Measurements from ENCODE around the gene KRT36.

DNA sequence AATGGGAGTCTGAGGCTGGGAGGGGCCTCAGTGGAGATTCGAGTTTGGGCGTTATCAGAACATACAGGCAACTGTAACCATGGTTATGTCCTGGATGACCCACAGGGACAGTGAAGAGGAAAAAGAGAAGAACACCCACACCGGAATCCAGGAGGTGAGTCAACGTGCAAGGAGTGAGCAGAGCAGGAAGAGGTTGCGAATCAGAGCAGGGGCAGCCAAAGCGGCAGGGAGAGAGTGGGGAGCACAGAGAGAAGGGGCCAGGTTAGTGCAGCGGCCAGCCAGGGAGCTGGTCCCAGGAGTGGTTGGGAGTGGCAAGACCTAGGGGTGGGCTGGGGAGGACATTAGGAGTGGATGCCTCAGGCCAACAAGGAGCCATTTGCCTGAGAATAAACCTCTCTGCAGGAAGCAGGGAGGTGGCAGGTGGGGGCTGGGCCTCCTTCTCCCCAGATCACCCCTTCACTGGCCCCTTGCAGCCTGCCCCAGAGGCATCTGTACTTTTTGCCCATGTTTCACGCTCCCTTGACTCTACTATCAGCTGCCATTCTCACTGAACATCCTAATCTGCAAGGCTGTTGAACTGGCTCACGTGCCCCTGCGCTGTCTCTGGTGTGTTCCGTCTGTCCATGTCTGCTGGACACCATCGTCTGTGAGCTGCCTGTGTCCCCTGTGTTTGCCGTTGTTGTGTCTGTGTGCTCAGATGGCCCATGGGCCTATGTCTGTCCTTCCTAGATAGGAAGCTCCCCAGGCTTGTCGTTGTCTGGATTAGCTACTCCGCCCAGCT lies 10.6 kb upstream of the KRT36 start:
- no peak for TF ChIP-seq BACH1 (IDR thresholded peaks at IDR 0.05; ENCODE audit: low read length)
- TF ChIP-seq, protein P1, sequence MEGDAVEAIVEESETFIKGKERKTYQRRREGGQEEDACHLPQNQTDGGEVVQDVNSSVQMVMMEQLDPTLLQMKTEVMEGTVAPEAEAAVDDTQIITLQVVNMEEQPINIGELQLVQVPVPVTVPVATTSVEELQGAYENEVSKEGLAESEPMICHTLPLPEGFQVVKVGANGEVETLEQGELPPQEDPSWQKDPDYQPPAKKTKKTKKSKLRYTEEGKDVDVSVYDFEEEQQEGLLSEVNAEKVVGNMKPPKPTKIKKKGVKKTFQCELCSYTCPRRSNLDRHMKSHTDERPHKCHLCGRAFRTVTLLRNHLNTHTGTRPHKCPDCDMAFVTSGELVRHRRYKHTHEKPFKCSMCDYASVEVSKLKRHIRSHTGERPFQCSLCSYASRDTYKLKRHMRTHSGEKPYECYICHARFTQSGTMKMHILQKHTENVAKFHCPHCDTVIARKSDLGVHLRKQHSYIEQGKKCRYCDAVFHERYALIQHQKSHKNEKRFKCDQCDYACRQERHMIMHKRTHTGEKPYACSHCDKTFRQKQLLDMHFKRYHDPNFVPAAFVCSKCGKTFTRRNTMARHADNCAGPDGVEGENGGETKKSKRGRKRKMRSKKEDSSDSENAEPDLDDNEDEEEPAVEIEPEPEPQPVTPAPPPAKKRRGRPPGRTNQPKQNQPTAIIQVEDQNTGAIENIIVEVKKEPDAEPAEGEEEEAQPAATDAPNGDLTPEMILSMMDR (IDR thresholded peaks at IDR 0.05; ENCODE audit: control extremely low read depth in 1 of 3, insufficient read depth in 1 of 3, low read depth in 1 of 3, low read length in 3 of 3): no peak
